ENCODE results near the gene XYLT1.

- TF ChIP-seq RAD21 (IDR thresholded peaks at IDR 0.05; ENCODE audit: low read depth), result no peak
- no peak for TF ChIP-seq ZBTB7A (IDR thresholded peaks at IDR 0.05; ENCODE audit: low read depth)
- TF ChIP-seq CREB1 (IDR thresholded peaks at IDR 0.05; ENCODE audit: low read depth), result no peak
- TF ChIP-seq MAX (IDR thresholded peaks at IDR 0.05), result no peak
- no peak for TF ChIP-seq EP300 (IDR thresholded peaks at IDR 0.05; ENCODE audit: borderline replicate concordance)
- TF ChIP-seq TEAD4 (IDR thresholded peaks at IDR 0.05), result no peak
- no peak for TF ChIP-seq YY1 (IDR thresholded peaks at IDR 0.05; ENCODE audit: low read depth)
- no peak for TF ChIP-seq REST (IDR thresholded peaks at IDR 0.05; ENCODE audit: low read depth)
- no peak for TF ChIP-seq TAF1 (IDR thresholded peaks at IDR 0.05; ENCODE audit: low read depth)
- TF ChIP-seq FOXM1 (IDR thresholded peaks at IDR 0.05; ENCODE audit: borderline replicate concordance, low read depth), result no peak
- TF ChIP-seq CEBPB (IDR thresholded peaks at IDR 0.05), result no peak
- no peak for TF ChIP-seq TCF12 (IDR thresholded peaks at IDR 0.05; ENCODE audit: low read depth)
- TF ChIP-seq EGR1 (IDR thresholded peaks at IDR 0.05), result no peak
These were observed 164.0 kb downstream of the XYLT1 start for GRCh38 chr16:17306745-17307144.

All from Ishikawa (cell line).